ENCODE data around the gene MRNIP.
A peak's percentile ranks its signal among the peaks of the same experiment; 100 is the strongest.

The MRNIP gene, protein sequence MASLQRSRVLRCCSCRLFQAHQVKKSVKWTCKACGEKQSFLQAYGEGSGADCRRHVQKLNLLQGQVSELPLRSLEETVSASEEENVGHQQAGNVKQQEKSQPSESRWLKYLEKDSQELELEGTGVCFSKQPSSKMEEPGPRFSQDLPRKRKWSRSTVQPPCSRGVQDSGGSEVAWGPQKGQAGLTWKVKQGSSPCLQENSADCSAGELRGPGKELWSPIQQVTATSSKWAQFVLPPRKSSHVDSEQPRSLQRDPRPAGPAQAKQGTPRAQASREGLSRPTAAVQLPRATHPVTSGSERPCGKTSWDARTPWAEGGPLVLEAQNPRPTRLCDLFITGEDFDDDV

DNA sequence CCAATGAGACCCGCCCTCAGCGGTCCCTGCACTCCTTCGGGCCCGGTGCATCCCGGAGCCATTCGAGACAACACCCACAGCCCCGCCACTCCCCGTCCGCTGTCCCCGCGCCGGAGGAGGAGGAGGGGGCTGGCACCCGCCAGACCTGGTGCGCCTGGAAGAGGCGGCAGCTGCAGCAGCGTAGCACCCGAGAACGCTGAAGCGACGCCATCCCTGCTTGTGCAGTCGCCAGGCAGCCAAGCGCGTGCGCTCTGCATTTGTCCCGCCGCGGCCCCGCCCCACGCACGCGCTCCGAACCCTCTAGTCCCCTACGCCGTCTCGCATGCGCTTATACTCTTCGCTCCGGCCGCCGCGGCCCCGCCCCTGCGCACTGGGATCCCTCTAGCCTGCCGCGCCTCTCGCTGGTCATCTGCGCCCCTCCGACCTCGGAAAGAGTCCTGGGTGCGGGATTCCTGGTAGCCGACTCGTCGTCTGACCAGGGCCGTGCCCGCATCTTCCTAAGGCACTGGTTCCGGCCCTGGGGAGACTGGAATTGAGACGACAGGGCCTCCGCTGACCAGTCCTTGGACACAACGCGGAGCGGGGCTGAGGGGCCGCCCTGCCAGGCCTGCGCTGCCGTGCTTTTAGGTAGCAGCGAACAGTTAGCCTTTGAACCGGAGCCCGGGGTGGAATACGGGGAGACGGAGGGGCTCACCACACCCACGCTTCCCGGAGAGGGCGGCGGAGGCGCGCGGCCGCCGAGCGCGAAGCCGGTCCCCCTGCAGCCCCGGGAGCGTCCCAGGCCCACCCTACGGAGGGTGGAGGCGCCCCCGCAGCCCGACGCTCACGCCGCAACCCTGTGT is at the start of gene MRNIP:
TSS of gene MRNIP (minus strand) at position 232 of the 842 bp plus-strand sequence. CDS start at position 211, 21 bp downstream.
- peak; percentile 90 to 91 for DNase-seq (ENCODE audit: low read depth in 2 of 2)

DNA sequence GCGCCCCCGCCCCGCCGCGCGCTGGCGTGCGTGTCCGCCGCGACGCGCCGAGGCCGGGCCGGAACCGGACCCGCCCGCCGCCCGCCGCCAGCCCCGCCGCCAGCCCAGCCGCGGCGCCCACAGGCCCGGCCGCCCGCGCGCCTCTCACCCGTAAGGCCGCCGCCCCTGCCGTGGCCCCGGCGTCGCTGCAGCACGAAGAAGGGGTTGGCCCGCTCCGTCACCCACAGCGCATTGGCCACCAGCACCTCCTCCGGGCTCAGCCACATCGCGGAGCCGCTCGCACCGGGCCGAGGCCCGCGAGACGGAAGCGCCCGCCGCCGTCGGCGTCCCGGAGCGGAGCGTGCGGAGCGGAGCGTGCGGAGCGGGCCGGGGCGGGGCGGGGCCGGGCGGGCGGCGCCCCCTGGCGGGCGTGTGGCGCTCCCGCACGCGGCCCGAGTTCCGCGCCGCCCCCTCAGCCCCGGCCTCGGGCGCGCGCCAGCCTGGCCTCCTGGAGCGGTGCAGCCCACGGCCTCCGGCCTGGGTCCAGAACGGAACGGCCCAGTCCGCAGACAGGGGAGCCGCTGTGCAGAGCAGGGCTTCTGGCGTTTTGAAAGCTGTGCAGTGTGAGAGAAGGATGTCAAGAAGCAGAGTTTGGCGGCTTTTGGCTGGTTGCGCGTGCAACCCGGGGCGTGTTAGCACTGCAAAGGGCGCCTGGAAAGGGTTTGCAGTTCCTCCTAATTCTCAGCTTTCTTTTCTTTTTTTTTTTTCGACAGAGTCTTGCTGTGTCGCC is 49.1 kb upstream of the MRNIP start, which contains the start of gene TBC1D9B:
TSS of gene TBC1D9B (minus strand) at position 342 of the 769 bp plus-strand sequence. CDS start at position 266, 76 bp downstream.
- DNase-seq (ENCODE audit: low read depth in 2 of 2) = peak; percentile 48 to 51

DNA sequence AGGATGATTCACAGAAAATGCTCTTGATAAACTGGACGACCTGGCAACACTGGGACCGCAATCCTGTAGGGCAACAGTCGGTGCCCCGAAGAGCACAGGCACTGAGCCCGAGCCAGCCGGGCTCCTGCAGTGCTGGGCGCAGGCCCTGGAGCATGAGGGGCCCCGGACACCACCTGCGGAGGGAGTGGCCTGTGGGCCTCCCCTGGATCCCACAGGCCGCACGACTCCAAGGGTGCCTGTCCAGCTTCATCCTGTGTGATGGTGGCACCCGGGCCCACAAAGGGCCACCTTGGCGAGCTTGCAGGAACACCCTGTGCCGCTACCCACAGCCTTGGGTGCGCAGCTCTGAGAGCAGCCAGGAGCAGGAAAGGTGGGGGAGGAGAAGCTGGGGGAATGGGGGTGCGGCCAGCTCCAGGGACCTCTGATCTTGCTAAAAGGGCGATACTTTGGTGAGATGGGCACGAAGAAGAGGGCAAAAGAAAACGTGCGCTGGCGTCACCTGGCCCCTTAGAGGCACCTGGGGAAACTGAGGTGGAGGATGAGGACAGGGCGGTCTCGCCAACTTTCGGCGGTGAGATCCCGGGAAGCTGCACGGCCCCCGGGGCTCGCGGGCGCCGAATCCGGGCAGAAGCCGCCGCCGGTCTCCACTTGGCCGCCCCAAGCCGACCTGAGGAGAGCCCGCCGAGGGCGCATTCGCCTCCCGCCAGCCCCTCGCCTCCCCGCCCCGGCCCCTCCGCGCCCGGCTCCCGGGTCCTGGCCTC is 48.4 kb upstream of the MRNIP start:
- no peak for DNase-seq (ENCODE audit: low read depth in 2 of 2)

DNA sequence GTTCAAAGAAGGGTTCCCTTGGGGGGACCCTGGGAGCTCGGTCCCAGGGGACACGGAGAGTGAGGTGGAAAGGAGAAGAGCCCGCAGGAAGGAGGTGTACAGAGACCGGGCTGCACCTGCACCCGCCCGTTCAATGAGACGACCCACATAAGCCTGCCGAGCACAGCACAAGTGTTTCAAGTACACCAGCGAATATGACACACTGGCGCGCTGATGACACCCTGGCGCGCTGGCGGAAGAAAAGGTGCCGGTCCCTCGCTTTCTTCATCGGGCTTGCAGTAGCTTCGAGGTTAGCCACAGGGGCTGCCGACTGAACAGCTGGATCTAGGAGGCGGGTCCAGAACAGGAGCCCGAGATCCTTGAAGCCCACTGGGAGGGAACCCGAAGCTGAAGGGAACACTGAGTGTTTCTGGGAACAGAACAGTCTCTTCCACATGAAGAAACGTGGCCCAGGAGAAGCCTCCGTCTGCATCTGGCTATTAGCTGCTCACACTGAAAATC is 47.7 kb upstream of the MRNIP start:
- no peak for DNase-seq (ENCODE audit: low read depth in 2 of 2)

DNA sequence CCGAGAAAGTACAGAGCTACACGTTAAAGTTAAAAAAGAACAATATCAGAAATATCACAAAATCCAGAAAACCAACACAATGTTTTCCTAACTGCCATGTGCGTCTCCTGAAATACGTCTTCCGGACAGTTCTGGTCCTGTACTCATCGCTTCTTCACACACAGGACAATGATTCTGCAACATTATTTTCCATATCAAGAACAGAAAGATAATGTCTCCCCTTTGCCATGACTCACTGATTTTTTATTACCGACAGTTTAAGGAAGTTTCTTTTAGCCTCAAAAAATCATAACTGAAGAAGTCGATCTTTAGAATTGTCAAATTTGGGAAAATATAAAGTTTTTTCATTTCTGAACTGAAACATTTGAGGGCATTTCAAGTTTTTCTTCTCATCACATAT is 46.5 kb upstream of the MRNIP start:
- DNase-seq (ENCODE audit: low read depth in 2 of 2) = no peak

DNA sequence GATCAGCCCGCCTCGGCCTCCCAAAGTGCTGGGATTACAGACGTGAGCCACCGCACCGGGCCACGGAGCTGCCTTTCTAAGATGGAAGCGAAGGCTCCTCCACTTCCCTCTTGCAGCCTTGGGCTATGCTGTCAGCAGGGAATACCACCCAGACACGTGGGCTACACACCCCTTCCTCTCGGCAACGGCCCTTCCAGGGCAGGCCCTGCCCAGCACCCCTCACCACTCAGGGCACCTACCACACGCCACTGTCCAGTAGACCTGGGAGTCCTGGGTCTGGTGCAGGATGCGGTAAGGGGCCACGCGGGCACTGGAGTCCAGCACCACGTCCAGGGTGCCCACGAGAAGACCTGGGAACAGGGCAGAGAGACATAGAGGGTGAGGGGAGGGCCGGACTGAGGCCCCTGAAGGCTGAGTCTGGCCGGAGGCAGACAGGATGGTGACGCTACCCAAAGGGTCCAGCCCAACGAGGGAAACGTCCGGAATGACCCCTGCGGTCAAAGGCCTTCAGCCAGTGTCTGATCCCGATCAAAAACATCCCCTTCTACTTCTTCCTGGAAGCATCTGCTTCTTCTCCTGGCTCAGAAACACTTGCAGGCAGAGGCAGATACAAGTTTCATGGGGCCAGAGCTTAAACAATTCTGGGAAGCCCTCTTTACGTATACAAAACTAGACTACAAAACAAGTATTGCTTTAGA is 46.0 kb upstream of the MRNIP start:
- DNase-seq (ENCODE audit: low read depth in 2 of 2) = no peak

DNA sequence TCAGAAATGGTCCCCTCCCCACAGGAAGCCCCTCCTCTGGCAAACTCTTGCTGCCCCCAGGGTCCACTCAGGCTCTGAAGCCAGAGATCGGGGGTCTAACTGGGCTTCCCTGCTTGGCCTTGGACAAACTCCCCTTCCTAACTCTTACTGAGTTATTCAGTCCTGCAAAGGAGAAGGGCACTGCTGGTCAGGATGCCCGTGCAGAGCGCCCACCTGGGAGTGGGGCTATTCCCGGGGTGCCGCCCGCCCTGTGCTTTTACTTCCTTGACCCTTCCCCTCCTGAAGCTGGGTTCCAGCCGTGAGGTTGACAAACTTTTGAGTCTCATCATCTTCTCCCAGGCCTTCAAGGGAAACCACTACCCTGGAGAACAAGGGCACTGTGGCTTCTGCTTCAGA is 44.1 kb upstream of the MRNIP start:
- no peak for DNase-seq (ENCODE audit: low read depth in 2 of 2)

DNA sequence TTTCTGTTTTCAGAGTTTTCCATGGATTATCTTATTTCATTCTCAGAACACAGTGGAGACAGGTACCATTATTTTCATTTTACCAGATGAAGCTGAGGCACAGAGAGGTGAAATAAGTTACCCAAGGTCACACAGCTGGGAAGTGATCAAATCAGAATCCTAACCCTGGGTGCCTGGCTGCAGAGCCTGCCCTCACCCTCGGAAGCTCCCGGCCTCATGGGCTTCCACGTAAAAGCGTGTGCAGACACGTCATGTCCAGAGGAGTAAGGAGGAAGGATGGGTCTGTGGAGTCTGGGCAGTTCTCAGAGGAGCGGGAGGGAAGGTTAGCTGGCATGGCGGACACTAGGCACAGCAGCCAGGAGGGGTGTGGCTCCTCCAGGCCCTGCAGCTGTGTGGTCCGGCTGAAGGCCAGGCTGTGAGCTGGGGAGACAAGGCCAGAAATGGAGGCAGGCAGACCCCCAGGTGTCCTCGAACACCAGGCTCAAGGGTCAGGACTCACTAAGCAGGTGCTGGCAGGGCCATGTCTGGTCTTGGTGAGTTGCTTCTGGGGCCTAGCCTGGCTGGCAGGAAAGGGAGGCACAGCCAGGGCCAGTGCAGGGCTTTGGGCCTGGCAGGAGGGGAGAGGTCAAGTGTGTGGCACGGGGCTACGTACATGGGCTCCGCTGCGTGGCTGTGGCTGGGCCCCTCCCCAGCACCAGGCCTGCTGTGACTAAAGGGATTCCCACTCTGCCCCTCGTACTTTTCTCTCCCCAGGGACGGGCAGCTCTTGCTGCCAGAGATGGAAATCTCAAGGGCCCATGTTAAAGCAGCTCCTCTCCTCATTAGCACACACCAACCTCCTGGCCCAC is 43.5 kb upstream of the MRNIP start:
- no peak for DNase-seq (ENCODE audit: low read depth in 2 of 2)

DNA sequence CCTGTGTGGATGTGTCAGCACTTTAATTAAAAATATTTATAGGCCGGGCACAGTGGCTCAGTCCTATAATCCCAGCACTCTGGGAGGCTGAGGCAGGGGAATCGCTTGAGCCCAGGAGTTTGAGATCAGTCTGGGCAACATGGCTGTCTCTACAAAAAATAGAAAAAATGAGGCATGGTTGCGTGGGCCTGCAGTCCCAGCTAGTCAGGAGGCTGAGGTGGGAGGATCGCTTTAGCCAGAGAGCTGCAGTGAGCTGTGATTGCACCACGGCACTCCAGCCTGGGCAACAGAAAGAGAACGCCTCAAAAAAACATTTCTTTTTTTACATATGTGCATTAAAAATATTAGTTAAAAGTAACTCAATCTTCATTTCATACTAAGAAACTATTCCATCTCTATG is 42.8 kb upstream of the MRNIP start:
- no peak for DNase-seq (ENCODE audit: low read depth in 2 of 2)

DNA sequence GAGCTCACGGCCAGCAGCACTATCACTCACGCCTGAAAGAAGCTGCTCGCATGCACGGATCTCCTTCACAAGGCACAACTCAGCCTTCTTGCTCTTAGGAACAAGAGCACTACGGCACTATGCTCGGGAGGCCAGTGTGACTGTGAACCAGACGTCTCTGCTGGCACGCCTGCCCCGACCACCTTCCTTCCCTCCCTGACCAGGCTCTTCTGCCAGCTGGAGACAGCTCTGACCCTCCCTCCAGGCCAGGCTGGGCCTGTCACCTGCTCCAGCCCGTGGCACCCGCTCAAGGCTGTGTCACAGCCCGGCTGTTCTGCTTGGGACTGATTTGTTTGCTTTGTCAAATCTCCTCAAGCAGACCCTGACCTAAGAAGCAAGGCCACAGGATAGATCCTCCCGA is 42.1 kb upstream of the MRNIP start:
- DNase-seq (ENCODE audit: low read depth in 2 of 2) = no peak

DNA sequence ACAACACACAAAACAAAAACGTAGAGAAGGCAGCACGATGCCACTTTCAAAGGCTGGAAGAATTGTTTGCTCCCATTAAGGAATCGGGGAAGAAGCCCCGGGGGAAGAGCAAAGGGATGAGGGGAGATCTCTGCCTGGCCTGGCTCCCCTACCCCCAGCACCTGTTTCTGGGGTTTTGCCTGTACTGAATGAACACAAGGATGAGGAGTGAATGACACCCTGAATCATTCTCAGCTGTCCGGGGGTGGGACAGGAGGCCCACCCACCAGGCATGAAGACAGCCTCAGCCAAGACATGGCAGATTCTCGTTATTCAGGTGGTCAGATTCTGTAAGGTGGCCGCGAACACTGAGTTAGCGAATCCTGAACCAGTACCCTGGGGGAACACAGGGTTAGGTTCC is 41.6 kb upstream of the MRNIP start:
- no peak for DNase-seq (ENCODE audit: low read depth in 2 of 2)

DNA sequence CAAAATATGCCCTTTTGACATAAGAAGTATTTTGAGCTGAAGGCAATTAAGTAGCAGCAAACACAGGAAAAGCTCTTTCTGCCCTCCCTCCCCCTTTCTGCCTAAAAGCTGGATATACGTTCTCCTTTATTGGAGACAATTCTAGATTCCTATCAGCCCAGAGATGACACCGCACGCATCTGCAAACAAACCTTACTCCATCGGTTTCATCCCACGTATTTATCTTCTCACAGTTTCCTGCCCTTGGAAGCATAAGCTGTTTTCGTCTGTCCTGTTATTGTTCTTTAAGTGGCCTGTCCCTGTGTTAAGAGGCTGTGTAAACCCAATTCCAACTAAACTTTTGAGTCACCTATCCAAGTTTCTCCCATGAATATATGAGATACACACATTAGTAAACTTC is 37.2 kb upstream of the MRNIP start:
- DNase-seq (ENCODE audit: low read depth in 2 of 2) = no peak

DNA sequence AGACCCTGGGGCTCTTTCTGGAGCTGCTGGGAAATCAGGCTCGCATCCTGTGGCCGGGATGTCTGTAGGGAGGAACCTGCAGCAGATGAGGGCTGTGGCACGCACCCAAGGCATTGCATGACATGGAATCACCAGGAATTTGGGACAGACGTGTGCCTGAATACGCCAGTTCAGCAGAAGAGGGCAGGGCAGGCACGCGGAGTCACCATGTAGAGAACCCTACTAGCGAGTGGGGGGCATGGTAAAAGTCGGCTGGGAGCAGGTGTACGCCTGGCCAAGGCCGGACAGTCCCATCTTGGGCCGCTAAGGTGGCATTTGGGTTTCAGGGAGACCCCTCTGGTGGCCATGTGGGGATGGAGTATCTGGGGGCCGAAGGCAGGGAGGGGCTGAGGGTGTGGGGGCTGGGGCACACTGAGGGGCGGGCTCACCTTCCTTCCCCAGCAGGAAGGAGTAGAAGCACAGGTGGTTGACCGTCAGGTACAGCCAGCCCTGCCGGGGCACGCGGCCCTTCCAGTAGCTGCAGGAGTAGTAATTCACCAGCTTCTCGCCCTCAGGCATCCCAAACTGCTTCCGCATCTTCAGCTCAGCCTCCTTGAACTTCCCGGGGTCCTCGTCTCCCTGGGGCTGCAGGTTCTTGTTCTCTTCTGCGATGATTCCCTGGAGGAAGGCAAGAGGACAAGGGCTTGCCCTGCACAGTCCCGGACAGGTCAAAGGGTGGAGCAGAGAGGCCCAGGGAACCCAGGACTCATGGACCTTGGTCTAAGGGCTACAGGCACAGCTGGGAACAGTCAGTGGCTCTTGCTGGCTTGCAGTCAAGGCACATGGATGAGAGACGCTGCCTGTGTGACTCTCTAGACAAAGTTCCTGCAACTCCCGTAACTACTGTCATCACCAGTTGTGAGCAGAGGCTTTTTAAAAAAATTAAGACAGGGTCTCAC is 35.6 kb upstream of the MRNIP start:
- no peak for DNase-seq (ENCODE audit: low read depth in 2 of 2)

DNA sequence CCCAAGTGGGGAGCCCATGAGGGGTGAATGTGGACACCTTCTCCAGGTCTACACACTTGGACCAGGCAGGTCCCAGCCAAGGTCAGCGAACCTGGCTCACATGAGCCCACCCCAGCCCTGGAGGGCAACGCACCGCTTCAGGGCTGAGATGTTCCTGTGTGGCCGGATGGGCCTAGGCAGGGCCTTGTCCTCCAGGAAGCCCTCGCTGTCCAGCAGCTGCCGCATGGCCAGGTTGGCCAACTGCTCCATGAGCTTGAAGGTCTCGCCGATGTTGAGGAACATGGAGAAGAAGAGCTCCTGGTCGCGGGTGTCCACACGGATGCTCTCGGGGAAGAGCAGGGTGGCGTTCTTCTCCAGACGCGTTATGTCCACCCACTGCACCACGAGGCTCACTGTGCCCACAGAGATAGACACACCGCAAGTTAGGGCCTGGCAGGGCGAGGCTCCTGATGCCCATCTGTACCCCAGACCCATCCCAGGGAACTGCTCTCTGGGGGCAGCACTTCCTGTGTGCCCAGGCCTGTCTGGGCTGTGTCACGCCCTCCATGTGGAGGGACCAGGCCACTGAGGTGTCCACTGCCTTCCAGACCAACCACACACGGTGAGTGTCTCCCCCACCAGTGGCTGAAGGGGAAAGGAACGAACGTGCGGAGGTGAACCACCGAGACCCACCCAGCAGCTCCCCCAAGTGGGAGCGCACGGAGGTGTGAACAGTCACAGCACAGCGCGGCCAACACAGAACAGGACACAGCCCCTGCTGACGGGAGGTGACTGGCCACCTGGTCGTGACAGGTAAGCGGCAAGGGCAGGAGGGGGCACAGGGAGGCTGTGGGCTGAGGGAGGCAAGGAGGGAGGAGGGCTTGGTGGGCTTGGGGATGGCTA is 34.7 kb upstream of the MRNIP start:
- no peak for DNase-seq (ENCODE audit: low read depth in 2 of 2)

DNA sequence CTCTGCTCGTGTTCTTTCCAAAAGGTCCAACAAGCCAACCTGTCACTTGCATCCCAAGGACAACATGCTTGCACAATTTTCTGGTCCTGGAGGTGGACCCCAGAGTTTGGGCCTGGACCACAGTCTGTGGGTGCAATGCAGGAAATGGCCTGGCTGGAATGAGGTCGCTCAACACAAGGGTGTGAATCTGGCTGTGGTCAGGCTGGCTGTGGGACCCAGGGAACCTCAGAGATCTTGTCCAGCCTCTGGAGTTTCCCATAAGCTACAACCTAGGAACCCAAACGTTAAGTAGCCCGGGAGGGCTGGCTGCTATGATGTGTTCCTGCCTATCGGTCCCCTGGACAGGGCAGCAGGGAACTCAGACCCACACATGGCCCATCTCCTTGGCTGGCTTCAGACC is 33.6 kb upstream of the MRNIP start:
- no peak for DNase-seq (ENCODE audit: low read depth in 2 of 2)

DNA sequence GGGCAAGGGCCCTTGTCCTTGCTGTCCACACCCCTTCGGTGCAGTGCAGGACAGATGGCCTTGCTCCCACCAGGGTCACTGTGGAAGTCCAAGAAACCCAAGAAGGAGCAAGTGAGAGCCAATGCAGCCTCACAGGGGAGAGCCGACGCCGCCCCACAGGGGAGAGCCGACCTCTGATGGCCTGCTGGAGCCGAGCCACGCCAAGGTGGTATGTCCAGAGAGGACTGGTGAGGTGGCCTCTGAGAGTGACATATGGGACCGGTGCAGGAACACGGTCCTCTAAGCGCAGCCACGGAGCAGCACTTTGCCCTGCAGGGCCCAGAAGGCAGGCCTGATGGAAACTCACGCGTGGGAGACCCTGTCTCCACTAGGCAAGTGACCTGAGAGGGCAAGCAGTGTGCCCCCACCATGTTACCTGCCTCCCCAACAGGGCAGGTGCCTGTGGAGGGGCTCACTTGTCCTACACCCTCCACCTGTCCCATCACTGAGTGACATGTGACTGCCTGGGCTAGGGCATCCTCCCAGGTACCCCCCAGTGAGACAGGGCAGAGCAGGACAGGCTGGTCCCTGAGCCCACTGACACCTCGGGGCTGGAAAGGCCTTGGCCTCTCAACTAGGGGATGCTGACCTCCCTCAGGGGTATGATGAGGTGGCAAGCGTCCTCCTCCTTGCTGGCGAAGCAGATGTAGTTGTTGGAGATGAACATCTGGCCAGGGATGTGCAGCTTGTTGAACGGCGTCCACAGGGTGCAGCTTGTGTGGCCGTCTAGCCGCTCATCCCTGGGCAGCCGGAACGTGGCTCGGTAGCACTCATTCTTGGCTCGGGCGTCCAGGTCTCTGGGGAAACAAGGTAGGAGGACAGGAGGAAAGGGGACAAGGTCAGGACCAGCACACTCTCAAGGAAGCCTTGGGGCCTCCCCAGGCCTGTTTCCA is 32.4 kb upstream of the MRNIP start:
- DNase-seq (ENCODE audit: low read depth in 2 of 2) = no peak

Measured in stimulated activated CD8-positive, alpha-beta memory T cell treated with anti-CD3 and anti-CD28 coated beads, Interleukin-15, amount 100 ng/mL, for 48 hours (primary cell).